ENCODE results near the gene KMO. TPM values are rescaled to one million over a fixed set of nuclear protein-coding genes. Genes with fewer than 3 reads are reported as not detected.

The KMO gene
- total and polyA plus RNA-seq, 5 experiments from 2014 or later, result 0.57 to 0.71 TPM; not detected in 3

DNA sequence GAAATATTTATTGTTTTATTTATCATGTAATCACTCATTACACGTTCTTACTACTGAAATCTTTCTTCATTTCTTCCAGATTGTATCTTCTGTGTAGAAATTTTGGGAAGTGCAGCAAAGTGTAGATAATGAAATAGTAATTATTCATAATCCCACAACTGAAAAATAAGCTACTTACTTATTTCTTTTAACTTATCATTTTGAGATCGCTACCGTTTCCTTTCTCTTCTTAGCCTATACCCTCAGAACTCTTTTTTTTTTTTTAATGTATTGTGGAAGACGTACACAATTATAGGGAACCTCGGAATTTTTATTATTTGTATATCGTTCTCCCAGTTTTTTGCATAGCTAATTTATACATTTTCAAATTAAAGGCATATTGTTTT, 12.1 kb upstream of the KMO start:
- no peak overlapping the region for H3K4me3 Mint-ChIP-seq
- peaks cover 0 to 13% (median 5%) of the 10 kb centered on the region in 3 donors for H3K36me3 Mint-ChIP-seq
- H3K27ac Mint-ChIP-seq, result no peak overlapping the region
- H3K9me3 Mint-ChIP-seq, result no peaks in the 10 kb centered on the region
- H3K4me1 Mint-ChIP-seq, result peaks cover 9 to 21% (median 20%) of the 10 kb centered on the region in 4 donors
- DNase-seq, result no peak
- peaks cover 4 to 19% (median 13%) of the 10 kb centered on the region in 5 donors for H3K27me3 Mint-ChIP-seq
- POLR2A ChIA-PET, result interaction anchor here (0.6 to 1.0 kb wide), 3 partner anchors 27 to 1735 kb away, joined by 3 read pairs; partner anchors contain the start of genes CEP170 and SDCCAG8
- no peak for ATAC-seq

DNA sequence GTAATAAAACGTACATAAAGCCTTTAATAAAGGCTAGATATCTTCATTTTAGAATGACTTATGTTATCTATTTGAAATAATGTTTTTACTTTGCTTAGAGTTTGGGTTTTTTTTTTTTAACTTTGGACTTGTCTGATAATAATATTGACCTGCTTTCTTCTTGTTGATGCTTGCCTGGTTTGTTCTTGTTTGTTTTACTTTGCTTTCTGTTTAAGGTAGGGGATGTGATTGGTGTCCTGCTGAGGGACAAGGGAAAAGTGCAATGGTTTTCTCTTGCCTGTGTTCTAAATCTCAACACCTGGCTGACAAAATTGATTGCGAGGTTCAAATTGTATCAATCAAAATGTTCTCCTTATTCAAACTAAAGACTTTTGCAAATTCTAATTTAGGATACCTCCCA, 10.5 kb upstream of the KMO start:
- Mint-ChIP-seq H3K4me3 (peak overlapping the region in 1 of 10 donors; percentile 11), H3K36me3 (peaks cover 0 to 4% (median 2%) of the 10 kb centered on the region in 3 donors), H3K9me3 (no peaks in the 10 kb centered on the region), H3K4me1 (peaks cover 5 to 19% (median 16%) of the 10 kb centered on the region in 4 donors), H3K27ac (no peak overlapping the region), H3K27me3 (peaks cover 9 to 29% (median 16%) of the 10 kb centered on the region in 5 donors)
- ATAC-seq (no peak), DNase-seq (no peak)
- POLR2A ChIA-PET, result interaction anchor here (0.7 kb wide), 1 partner anchor 18 kb away, joined by 3 read pairs; no protein-coding TSS in a partner anchor

DNA sequence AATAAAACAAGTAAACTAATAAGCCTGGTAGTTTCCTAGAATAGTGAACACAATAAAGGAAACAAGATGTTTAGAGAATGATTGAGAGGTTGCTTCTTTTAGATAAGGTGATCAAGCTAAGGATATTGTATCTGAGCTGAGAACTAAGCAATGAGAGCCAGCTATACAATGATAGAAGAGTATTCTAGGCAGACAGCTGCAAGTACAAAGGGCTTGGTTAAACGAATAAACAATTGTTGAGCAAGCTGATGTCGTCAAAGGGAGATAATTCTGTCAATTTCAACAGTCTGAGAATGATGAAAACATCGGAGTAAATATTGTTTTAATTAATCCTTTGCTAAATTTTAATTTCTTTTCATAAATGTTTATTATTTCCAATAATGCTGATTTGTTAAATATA, 7.2 kb upstream of the KMO start:
- no peaks in the 10 kb centered on the region for H3K4me1 Mint-ChIP-seq
- DNase-seq (no peak), ATAC-seq (no peak)
- peaks cover 9 to 29% (median 16%) of the 10 kb centered on the region in 5 donors for H3K27me3 Mint-ChIP-seq
- H3K4me3 Mint-ChIP-seq, result no peak overlapping the region
- POLR2A ChIA-PET, result no interaction called here
- no peaks in the 10 kb centered on the region for H3K36me3 Mint-ChIP-seq
- no peaks in the 10 kb centered on the region for H3K9me3 Mint-ChIP-seq
- H3K27ac Mint-ChIP-seq, result no peak overlapping the region

DNA sequence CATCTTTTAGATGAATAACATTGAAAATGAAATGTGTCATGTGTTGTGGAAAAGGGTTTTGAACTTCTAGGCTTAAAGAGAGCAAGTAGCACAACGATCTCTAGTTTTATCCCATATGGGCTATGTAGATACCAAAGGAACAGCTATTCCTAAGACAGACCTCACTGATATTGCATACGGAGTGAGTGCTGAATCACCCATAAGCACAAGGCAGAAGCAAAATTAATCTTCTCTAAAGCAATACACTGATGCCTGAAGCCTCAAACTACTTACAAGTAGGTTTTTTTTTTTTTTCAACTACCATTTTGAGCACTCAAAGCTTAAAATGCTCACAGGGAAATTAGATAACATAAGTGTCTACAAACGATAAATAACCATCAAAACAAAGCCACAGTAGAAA, 5.0 kb upstream of the KMO start:
- POLR2A ChIA-PET, result no interaction called here
- DNase-seq, result no peak
- Mint-ChIP-seq H3K27ac (no peak overlapping the region), H3K4me1 (peaks cover 2 to 13% (median 8%) of the 10 kb centered on the region in 4 donors), H3K36me3 (no peaks in the 10 kb centered on the region), H3K4me3 (no peak overlapping the region), H3K27me3 (peaks cover 7 to 23% (median 12%) of the 10 kb centered on the region in 5 donors), H3K9me3 (no peaks in the 10 kb centered on the region)
- no peak for ATAC-seq

DNA sequence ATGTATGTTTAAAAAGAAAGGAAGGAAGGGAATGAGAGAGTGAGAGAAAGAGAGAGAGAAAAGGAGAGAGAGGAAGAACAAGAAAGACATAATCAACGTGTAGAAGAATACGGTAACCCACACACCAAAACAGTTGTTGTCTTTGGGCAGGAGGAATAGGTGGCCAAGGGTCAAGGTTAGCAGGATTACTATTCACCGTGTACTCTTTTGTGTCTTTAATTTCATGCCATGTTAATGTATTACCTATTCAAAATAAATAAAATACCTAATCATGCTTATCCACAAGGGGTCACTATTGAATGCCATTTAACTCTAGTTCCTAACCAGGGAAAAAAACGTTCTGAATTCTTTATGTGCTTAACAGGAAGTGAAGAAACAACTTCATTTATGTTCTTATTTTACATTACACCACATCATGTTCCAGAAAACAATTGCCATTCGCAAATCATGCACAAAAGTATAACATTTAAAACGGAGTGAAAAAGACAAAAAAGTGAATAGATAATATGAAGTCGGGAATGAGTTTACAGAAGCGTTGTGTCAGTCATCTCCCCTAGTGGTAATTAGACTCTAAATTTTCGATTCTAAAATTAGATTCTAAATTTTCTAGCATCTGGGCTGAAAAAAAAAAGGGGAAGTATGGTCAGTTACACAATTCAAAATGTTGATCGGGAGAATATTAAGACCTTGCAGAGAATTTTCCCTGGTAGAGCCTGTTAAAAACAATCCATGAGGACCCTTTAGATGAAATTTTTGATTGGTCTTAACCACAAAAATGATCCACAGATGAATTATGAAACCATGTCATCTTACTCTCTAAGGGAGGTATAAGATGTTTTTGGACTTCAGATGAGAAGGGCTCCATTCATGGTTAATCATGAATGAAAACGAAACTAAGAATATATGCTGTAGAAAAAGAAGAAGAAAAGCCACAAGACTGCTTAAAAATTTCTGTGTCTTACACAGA, 700 bp upstream of the KMO start:
- DNase-seq (peak in 3 of 10 donors; percentile 65 to 73 (median 72)), ATAC-seq (peak; percentile 87 to 89)
- Mint-ChIP-seq H3K4me3 (peak overlapping the region; percentile 91 to 100 (median 96)), H3K4me1 (peaks cover 2 to 29% (median 11%) of the 10 kb centered on the region in 4 donors), H3K9me3 (no peaks in the 10 kb centered on the region), H3K27ac (peak overlapping the region; percentile 79 to 92 (median 86)), H3K36me3 (no peaks in the 10 kb centered on the region), H3K27me3 (no peaks in the 10 kb centered on the region)
- POLR2A ChIA-PET, result no interaction called here

DNA sequence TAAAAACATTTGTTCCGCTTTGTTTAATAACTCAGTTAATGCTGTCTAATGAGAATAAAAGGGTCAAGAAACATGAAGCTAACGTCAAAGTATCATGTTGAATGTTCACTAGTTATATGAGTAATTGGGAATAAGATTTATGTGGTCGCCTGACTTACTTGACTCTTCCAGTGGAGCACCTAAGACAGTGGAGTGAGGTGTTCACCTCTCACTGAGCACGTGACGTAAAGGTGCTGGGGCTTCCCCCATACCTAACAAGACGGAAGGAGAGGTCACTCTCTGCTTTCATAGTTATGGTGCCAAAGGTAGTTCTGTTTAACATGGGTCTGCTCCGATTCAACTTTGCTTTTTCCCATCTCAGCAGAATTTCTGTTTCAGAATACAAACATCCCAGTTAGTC, 686 bp downstream of the KMO start:
- no peaks in the 10 kb centered on the region for H3K36me3 Mint-ChIP-seq
- peak overlapping the region in 5 of 10 donors; percentile 12 to 70 (median 19) for H3K4me3 Mint-ChIP-seq
- POLR2A ChIA-PET, result no interaction called here
- ATAC-seq (no peak), DNase-seq (peak in 1 of 10 donors; percentile 20)
- H3K9me3 Mint-ChIP-seq, result no peaks in the 10 kb centered on the region
- H3K27ac Mint-ChIP-seq, result peak overlapping the region in 2 of 10 donors; percentile 1 to 57
- H3K27me3 Mint-ChIP-seq, result no peaks in the 10 kb centered on the region
- peaks cover 2 to 32% (median 11%) of the 10 kb centered on the region in 4 donors for H3K4me1 Mint-ChIP-seq

DNA sequence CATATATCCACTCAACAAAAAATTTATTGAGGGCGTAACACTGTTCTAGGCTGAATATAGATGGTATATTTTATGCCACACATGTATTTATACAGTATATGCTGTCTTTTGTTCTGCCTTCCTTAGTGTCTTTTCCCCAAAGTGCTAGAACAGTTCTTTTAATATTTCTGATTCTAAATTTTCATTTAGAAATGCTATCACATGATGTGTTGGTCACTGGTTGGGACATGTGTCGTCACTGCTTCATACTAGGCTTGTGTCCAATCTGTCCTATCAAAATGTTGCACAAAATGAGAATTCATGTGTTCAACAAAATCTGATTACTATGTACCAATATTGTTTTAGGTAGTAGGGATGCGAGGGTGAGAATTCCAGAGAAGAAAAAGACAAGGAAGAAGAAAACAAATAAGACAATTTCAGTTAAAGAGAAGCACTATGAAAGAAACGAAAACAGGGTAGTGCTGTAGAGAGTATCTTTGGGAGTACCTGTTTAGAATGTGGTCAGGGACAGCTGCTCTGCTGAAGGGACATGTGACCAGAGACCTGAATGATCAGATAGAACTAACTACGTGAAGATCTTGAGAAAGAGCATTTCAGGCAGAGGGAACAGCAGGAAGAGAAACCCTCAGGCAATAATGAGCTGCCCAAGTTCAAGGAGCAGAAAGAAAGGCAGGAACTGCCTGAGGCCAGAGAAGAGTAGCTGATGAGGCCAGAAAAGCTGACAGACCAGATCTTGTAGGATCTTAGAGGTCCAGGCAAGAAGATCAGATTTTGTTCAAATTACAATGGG, 1.3 kb downstream of the KMO start:
- peak overlapping the region in 3 of 10 donors; percentile 0 to 57 (median 1) for H3K27ac Mint-ChIP-seq
- no peaks in the 10 kb centered on the region for H3K9me3 Mint-ChIP-seq
- no peaks in the 10 kb centered on the region for H3K27me3 Mint-ChIP-seq
- H3K4me3 Mint-ChIP-seq, result peak overlapping the region in 5 of 10 donors; percentile 1 to 70 (median 14)
- POLR2A ChIA-PET, result no interaction called here
- no peak for ATAC-seq
- peaks cover 2 to 32% (median 11%) of the 10 kb centered on the region in 4 donors for H3K4me1 Mint-ChIP-seq
- DNase-seq, result no peak
- no peaks in the 10 kb centered on the region for H3K36me3 Mint-ChIP-seq

DNA sequence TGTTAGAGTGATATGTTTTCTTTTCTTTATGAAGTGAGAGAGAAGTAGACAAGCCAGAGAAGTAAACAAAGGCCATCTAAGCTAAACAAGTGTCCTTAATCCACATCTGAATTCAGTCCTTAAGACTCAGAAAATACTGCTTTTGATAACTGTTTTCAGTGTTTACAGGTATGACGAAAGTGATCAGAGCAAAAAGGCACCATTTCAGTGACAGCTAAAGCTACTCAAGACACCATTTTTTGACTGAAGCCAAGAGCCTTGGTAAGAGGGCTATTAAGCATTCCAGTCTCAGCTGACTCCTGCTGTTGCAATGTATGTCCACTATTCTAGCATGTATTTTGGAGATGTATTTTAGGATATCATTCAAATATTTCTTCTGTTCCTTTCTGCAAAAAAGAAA, 4.1 kb downstream of the KMO start:
- no peak for ATAC-seq
- peak overlapping the region in 1 of 10 donors; percentile 5 for H3K27ac Mint-ChIP-seq

DNA sequence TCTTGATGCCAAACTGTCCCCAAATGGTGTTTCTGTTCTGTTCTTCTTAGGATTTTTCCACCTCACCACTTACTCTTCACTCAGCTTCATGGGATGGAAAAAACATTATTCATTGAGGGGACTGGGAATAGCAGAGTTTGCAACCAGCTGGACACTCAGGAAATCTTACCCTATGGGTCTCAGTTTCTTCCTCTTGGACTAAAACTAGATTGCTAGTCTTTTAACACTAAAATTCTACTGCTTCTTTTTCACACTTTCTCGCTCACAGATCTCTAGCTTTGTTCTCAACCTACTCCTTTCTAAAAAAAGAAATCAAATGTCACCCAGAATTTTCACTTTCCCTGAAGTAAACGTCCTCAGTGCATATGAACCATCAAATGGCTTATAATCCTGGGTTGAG, 4.8 kb downstream of the KMO start:
- DNase-seq (no peak), ATAC-seq (no peak)
- Mint-ChIP-seq H3K4me3 (no peak overlapping the region), H3K9me3 (no peaks in the 10 kb centered on the region), H3K36me3 (no peaks in the 10 kb centered on the region), H3K27me3 (peaks cover 0 to 5% (median 0%) of the 10 kb centered on the region in 5 donors), H3K27ac (peak overlapping the region in 1 of 10 donors; percentile 5), H3K4me1 (peaks cover 0 to 36% (median 2%) of the 10 kb centered on the region in 4 donors)
- POLR2A ChIA-PET, result interaction anchor here (0.6 kb wide), 1 partner anchor 140 kb away, joined by 4 read pairs; no protein-coding TSS in a partner anchor

More for the DNA sequence above, 4.1 kb downstream of the KMO start:
- no peak for DNase-seq
- Mint-ChIP-seq H3K36me3 (no peaks in the 10 kb centered on the region), H3K4me3 (no peak overlapping the region), H3K4me1 (peaks cover 2 to 36% (median 7%) of the 10 kb centered on the region in 4 donors), H3K27me3 (peaks cover 0 to 5% (median 0%) of the 10 kb centered on the region in 5 donors), H3K9me3 (no peaks in the 10 kb centered on the region)
- POLR2A ChIA-PET, result no interaction called here

DNA sequence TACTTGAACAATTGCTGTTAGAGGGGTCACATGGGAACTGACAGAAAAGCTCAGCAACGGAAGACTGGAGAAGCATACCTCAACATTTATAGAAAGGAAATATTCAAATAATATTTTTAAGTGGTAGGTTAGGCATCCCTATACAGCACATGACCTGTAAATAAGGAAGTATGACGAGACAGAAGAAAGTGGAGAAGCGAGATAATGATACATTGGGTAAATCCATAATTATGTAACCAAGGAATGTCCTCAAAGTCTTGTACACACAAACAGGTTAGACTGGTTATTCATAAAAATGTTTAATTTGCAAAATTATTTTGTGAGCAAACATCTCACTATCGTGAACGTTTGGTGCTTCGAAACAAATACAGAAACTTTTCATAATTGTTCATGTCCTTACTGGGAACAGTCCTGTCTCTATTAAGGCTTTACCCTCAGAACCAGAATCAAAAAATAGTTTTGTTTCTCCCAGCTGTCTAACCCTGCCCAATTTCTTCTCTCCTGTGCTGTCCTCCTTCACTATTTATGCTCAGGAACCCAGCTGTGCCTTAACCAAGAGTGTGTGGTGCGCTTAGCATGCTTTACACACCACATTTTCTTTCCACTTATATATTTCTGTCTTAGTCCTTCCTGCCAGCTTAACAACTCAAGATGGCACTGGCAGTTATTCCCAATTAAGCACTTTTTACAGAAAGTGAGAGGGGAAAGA, 10.2 kb downstream of the KMO start:
- peaks cover 0 to 17% (median 0%) of the 10 kb centered on the region in 4 donors for H3K4me1 Mint-ChIP-seq
- POLR2A ChIA-PET, result no interaction called here

DNA sequence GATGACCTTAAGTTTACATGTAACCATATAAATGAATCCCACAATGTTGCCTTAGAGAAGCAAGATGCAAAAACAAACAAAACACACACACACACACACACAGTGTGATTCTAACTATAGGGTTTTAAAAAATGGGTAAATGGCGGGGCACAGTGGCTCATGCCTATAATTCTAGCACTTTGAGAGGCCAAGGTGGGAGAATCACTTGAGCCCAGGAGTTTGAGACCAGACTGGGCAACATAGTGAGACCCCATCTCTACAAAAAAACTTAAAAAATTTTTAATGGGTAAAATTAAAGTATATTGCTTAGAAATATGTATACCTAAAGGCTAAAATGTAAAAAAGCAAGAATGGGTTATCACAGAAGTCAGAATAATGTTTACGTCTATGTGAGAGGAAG, 15.8 kb downstream of the KMO start:
- peaks cover 0 to 4% (median 0%) of the 10 kb centered on the region in 9 donors for H3K9me3 Mint-ChIP-seq
- H3K4me1 Mint-ChIP-seq, result peaks cover 10 to 29% (median 21%) of the 10 kb centered on the region in 4 donors
- H3K27ac Mint-ChIP-seq, result no peak overlapping the region
- peaks cover 0 to 9% (median 0%) of the 10 kb centered on the region in 5 donors for H3K27me3 Mint-ChIP-seq
- H3K4me3 Mint-ChIP-seq, result no peak overlapping the region
- DNase-seq (no peak), ATAC-seq (no peak)
- POLR2A ChIA-PET, result no interaction called here
- H3K36me3 Mint-ChIP-seq, result peaks cover 0 to 3% (median 0%) of the 10 kb centered on the region in 3 donors

More for the DNA sequence above, 10.2 kb downstream of the KMO start:
- ATAC-seq (no peak), DNase-seq (no peak)
- Mint-ChIP-seq H3K4me3 (no peak overlapping the region), H3K27me3 (peaks cover 0 to 9% (median 3%) of the 10 kb centered on the region in 5 donors), H3K9me3 (no peaks in the 10 kb centered on the region), H3K36me3 (no peaks in the 10 kb centered on the region), H3K27ac (no peak overlapping the region)

DNA sequence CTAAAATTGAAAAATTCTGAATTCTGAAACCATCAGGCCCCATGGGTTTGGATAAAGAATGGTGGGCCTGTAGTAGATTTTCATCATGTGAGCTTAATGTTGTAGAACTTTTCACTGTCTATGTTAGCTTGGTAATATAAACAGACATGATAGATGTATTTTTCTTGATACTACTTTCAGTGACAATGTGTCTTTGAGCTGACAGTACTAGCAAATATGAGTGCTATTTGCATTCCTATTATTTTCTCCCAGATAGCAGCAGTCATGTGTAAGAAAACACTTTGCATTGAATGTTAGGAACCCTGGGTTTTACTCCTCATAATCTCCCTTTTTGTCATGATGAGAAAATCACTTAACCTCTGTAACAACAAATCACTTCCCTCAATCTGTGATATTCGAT, 18.1 kb downstream of the KMO start:
- H3K4me1 Mint-ChIP-seq, result peaks cover 10 to 29% (median 21%) of the 10 kb centered on the region in 4 donors
- peaks cover 0 to 3% (median 0%) of the 10 kb centered on the region in 3 donors for H3K36me3 Mint-ChIP-seq
- H3K9me3 Mint-ChIP-seq, result peaks cover 0 to 4% (median 0%) of the 10 kb centered on the region in 9 donors
- DNase-seq, result no peak
- no peak overlapping the region for H3K4me3 Mint-ChIP-seq
- no peak for ATAC-seq
- POLR2A ChIA-PET, result no interaction called here
- peaks cover 0 to 9% (median 0%) of the 10 kb centered on the region in 5 donors for H3K27me3 Mint-ChIP-seq
- peak overlapping the region in 4 of 10 donors; percentile 87 to 98 (median 98) for H3K27ac Mint-ChIP-seq

All from naive thymus-derived CD8-positive, alpha-beta T cell (primary cell).